Stomach smooth muscle (tissue), 2 donors: Measurements from ENCODE around the gene RILP.

ENCODE experiments used
- H3K27ac ChIP-seq: one replicate; pipeline ENCODE4 v1.7.0; 2013; ENCODE audit warnings: mild to moderate bottlenecking, low read length, inconsistent platforms
- H3K27me3 ChIP-seq, 2 donors: one replicate each; pipeline ENCODE4 v1.7.0; 2013; ENCODE audit warnings: low read length in 2 of 2; ENCODE audit not compliant: insufficient read depth in 2 of 2, control insufficient read depth in 1 of 2
- H3K36me3 ChIP-seq, 2 donors: one replicate each; pipeline ENCODE4 v1.7.0; 2013; ENCODE audit warnings: low read length in 2 of 2; ENCODE audit not compliant: control insufficient read depth in 2 of 2, insufficient read depth in 2 of 2
- H3K4me1 ChIP-seq: one replicate; pipeline ENCODE4 v1.7.0; 2013; ENCODE audit warnings: low read length; ENCODE audit not compliant: control insufficient read depth, insufficient read depth
- H3K4me3 ChIP-seq, 2 donors: one replicate each; pipeline ENCODE4 v1.7.0; 2013; ENCODE audit warnings: low read length in 2 of 2
- H3K9ac ChIP-seq, 2 donors: one replicate each; pipeline ENCODE4 v1.7.0; 2013; ENCODE audit warnings: low read length in 2 of 2, mild to moderate bottlenecking in 1 of 2
- H3K9me3 ChIP-seq, 2 donors: one replicate each; pipeline ENCODE4 v1.7.0; 2013; ENCODE audit warnings: low read length in 2 of 2; ENCODE audit not compliant: control insufficient read depth in 2 of 2
- donor health status: healthy.
- donor health status: Pancreatic carcinoma.

Gene RILP

GRCh38 chr17:1638624-1639300 is 10.9 kb downstream of the RILP start:
- Histone ChIP-seq H3K4me1 (peaks cover 5% of the 10 kb centered on the region), H3K27me3 (no peaks in the 10 kb centered on the region), H3K9ac (no peak overlapping the region), H3K27ac (no peak overlapping the region), H3K9me3 (no peaks in the 10 kb centered on the region), H3K4me3 (no peak overlapping the region), H3K36me3 (peaks cover 0 to 3% of the 10 kb centered on the region in 2 donors)

DNA sequence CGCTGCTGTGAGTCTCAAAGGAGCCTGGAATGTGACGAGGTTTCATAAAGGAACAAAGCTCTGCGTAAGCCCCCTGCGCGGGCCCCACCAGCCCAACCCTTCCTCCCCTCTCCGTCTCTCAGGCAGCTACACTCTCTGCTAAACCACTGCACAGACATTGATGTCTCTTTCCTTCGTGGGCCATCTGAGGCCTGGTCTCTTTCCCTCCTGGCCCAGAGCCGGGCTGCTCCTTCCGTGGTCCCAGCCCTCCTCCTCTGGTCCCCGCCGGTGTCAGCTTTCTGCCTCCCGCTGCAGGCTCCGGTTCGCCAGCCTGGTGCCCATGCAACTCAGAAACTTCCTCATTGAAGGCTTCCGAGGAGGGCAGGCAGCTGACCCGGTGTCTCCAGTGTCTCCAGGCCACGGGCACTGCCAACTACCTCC is 11.5 kb downstream of the RILP start:
- no peaks in the 10 kb centered on the region for H3K27me3 ChIP-seq
- H3K9ac ChIP-seq, result no peak overlapping the region
- H3K27ac ChIP-seq, result no peak overlapping the region
- no peak overlapping the region for H3K4me3 ChIP-seq
- H3K9me3 ChIP-seq, result no peaks in the 10 kb centered on the region
- no peaks in the 10 kb centered on the region for H3K4me1 ChIP-seq
- H3K36me3 ChIP-seq, result peaks cover 0 to 3% of the 10 kb centered on the region in 2 donors

DNA sequence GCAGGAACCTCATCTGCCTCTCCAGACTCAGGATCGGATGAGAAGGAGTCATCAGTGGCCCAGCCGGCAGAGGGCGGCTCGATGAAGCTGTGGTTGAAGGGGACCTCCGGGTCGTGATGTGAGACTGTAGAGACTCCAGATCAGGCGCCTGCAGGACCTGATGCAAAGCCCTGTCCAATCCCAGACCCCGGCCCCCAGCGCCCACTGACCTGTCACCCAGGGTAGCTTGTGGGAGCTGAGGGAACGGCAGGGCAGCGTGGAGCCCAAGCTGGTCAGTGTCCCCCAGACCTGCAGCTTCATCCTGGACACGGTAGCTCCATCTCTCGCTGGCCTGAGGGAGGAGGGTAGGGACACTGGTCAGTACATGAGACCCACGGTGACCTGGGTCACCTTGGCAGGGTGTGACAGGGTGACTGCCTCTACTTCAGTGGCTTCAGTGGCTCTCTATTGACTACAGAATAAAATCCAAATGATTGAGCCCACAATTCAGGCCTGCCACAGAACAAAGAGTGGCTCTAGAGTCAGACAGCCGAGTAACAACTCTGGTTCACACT is 12.9 kb downstream of the RILP start:
- peaks cover 0 to 3% of the 10 kb centered on the region in 2 donors for H3K36me3 ChIP-seq
- H3K4me3 ChIP-seq, result no peak overlapping the region
- H3K9me3 ChIP-seq, result no peaks in the 10 kb centered on the region
- no peaks in the 10 kb centered on the region for H3K4me1 ChIP-seq
- no peak overlapping the region for H3K27ac ChIP-seq
- no peak overlapping the region for H3K9ac ChIP-seq
- no peaks in the 10 kb centered on the region for H3K27me3 ChIP-seq

- Histone ChIP-seq H3K4me1 (no peaks in the 10 kb centered on the region), H3K9me3 (no peaks in the 10 kb centered on the region), H3K27me3 (no peaks in the 10 kb centered on the region), H3K27ac (no peak overlapping the region), H3K4me3 (no peak overlapping the region), H3K36me3 (peaks cover 0 to 3% of the 10 kb centered on the region in 2 donors), H3K9ac (no peak overlapping the region)
Measured at GRCh38 chr17:1635675-1636465, 13.8 kb downstream of the RILP start.

DNA sequence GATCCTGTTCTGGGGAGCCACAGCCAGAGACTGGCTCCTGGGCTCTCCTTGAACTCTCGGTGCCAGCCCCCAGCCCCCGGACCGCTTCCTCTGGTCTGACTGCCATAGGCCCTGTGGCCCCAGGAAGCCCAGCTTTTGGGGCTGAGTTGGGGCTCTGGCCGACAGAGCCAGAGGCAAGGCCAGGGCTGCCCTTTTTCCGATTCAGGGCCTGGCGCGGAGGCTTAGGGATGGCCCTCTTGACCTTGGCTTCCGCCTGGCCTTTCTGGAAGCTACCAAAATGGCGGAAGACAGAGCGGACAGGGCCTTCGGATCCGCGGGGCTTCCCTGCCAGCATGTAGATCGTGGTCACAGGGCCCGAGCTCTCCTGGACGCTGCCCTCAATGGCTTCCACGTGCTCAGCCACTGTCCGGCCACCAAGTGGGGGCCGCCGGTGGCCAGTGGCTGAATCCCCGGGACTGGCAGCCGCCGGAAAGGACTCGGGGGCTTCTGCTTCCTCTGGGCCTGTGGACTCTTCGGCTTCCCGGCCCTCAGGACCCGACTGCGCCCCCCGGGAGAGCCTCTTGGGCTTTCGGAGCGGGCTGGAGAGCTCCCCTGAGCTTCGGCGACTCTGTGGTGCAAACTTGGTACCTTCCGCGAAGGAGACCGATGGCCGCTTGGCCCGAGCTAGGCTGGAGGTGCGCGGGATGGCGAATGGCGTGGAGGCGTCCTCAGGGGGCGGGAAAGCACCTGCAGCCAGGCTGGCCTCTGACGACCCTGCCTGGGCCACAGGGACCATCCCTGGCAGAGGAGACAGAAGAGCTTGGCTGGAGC is 14.6 kb downstream of the RILP start:
- Histone ChIP-seq H3K36me3 (peaks cover 0 to 3% of the 10 kb centered on the region in 2 donors), H3K27ac (no peak overlapping the region), H3K4me1 (no peaks in the 10 kb centered on the region)

GRCh38 chr17:1630662-1631061 is 19.0 kb downstream of the RILP start:
- no peaks in the 10 kb centered on the region for H3K9me3 ChIP-seq
- no peak overlapping the region for H3K4me3 ChIP-seq
- H3K4me1 ChIP-seq, result peaks cover 18% of the 10 kb centered on the region
- H3K36me3 ChIP-seq, result no peaks in the 10 kb centered on the region
- H3K27ac ChIP-seq, result no peak overlapping the region
- H3K9ac ChIP-seq, result no peak overlapping the region
- no peaks in the 10 kb centered on the region for H3K27me3 ChIP-seq

More for the DNA sequence above, 14.6 kb downstream of the RILP start:
- Histone ChIP-seq H3K4me3 (no peak overlapping the region), H3K9me3 (no peaks in the 10 kb centered on the region), H3K9ac (no peak overlapping the region), H3K27me3 (no peaks in the 10 kb centered on the region)

- Histone ChIP-seq H3K36me3 (peaks cover 0 to 3% of the 10 kb centered on the region in 2 donors), H3K9me3 (no peaks in the 10 kb centered on the region), H3K4me3 (peak overlapping the region; percentile 76 to 93), H3K4me1 (peaks cover 18% of the 10 kb centered on the region), H3K27ac (peak overlapping the region; percentile 93), H3K9ac (peak overlapping the region; percentile 73 to 80), H3K27me3 (no peaks in the 10 kb centered on the region)
Measured at GRCh38 chr17:1629504-1630310, 20.0 kb downstream of the RILP start.

- peak overlapping the region; percentile 76 to 93 for H3K4me3 ChIP-seq
- peaks cover 0 to 3% of the 10 kb centered on the region in 2 donors for H3K36me3 ChIP-seq
- H3K27me3 ChIP-seq, result no peaks in the 10 kb centered on the region
- H3K4me1 ChIP-seq, result peaks cover 18% of the 10 kb centered on the region
- peak overlapping the region; percentile 73 to 80 for H3K9ac ChIP-seq
- peak overlapping the region; percentile 93 for H3K27ac ChIP-seq
- no peaks in the 10 kb centered on the region for H3K9me3 ChIP-seq
Measured at GRCh38 chr17:1628856-1629503, 20.7 kb downstream of the RILP start.

GRCh38 chr17:1627982-1628855 is 21.4 kb downstream of the RILP start, which contains the start of gene SLC43A2:
Gene SLC43A2, minus strand, starts transcription at chr17:1628834. Its CDS starts 960 bp downstream, at chr17:1627874.
- H3K27ac ChIP-seq, result peak within 1 kb of the TSS; percentile 93
- peak within 1 kb of the TSS; percentile 73 to 87 for H3K9ac ChIP-seq
- H3K4me3 ChIP-seq, result peak within 1 kb of the TSS; percentile 88 to 93
- no peaks in the 10 kb centered on the region for H3K9me3 ChIP-seq
- peaks cover 18% of the 10 kb centered on the region for H3K4me1 ChIP-seq
- no peaks in the 10 kb centered on the region for H3K27me3 ChIP-seq
- peaks cover 0 to 3% of the 10 kb centered on the region in 2 donors for H3K36me3 ChIP-seq
